ENCODE results near the gene RANBP9. TPM values are rescaled to one million over a fixed set of nuclear protein-coding genes. Genes with fewer than 3 reads are reported as not detected.

RANBP9 gene
- total and polyA plus RNA-seq, 9 of the 15 experiments (the other 6 are each of a cell fraction or from before 2014, with no cell fraction given): 27.5 to 130 (median 61.5) TPM

- TF ChIP-seq CREB5 (CRISPR knock-in tag; IDR thresholded peaks at IDR 0.05): no peak
- TF ChIP-seq TFAP4 (CRISPR knock-in tag; IDR thresholded peaks at IDR 0.05; ENCODE audit: borderline replicate concordance): peak; percentile 7; the same call in 1 of the 2 replicates
- TF ChIP-seq PKNOX1 (IDR thresholded peaks at IDR 0.05): 0 out of 2 replicates have a peak, but pooled peaks have one; percentile 18
- TF ChIP-seq TRIM24 (IDR thresholded peaks at IDR 0.05): peak in 1 of 2 experiments; percentile 9; a peak in 1 of 4 replicates
- peak; percentile 14; the same call in 1 of the 2 replicates for TF ChIP-seq MAFF (IDR thresholded peaks at IDR 0.05; ENCODE audit: low read length)
- peak; percentile 22; the same call in 1 of the 2 replicates for TF ChIP-seq MYC (IDR thresholded peaks at IDR 0.05; ENCODE audit: low read depth, low read length)
- no peak for TF ChIP-seq MYC (CRISPR knock-in tag; IDR thresholded peaks at IDR 0.05; ENCODE audit: borderline replicate concordance, low read depth)
- TF ChIP-seq ZNF3 (CRISPR knock-in tag; IDR thresholded peaks at IDR 0.05): no peak
- 0 out of 2 replicates have a peak, but pooled peaks have one; percentile 32 for TF ChIP-seq FOXP4 (CRISPR knock-in tag; IDR thresholded peaks at IDR 0.05; ENCODE audit: borderline replicate concordance)
- no peak for TF ChIP-seq SMC3 (conservative IDR thresholded peaks at IDR 0.05; ENCODE audit: insufficient read depth, low read depth, low read length)
- no peak for TF ChIP-seq FOXK1 (CRISPR knock-in tag; IDR thresholded peaks at IDR 0.05; ENCODE audit: borderline replicate concordance)
- TF ChIP-seq SIN3A (IDR thresholded peaks at IDR 0.05; ENCODE audit: borderline replicate concordance in 2 of 2, control insufficient read depth in 1 of 2, low read depth in 2 of 2, low read length in 2 of 2): peak in 1 of 2 experiments; percentile 48; a peak in 1 of 4 replicates
- TF ChIP-seq ZZZ3 (IDR thresholded peaks at IDR 0.05): no peak
- TF ChIP-seq U2AF2 (optimal IDR thresholded peaks at IDR 0.05; ENCODE audit: low read depth, low read length): no peak
- TF ChIP-seq HMG20B (CRISPR knock-in tag; IDR thresholded peaks at IDR 0.05): no peak
- no peak for TF ChIP-seq EP300 (IDR thresholded peaks at IDR 0.05; ENCODE audit: low read length)
- peak; percentile 40; the same call in 1 of the 2 replicates for TF ChIP-seq SP1 (CRISPR knock-in tag; IDR thresholded peaks at IDR 0.05)
- TF ChIP-seq ADNP (tag; IDR thresholded peaks at IDR 0.05): no peak
- no peak; a peak in 1 of 4 replicates for TF ChIP-seq MLX (CRISPR knock-in tag; conservative IDR thresholded peaks at IDR 0.05)
- TF ChIP-seq ILF3 (IDR thresholded peaks at IDR 0.05; ENCODE audit: borderline replicate concordance): no peak
- TF ChIP-seq HNRNPK (IDR thresholded peaks at IDR 0.05; ENCODE audit: low read depth, low read length, poor library complexity, severe bottlenecking): no peak
Observed at GRCh38 chr6:13710552-13711323, 897 bp downstream of the RANBP9 start (continued).

Data from K562 (cell line).